ENCODE data around the gene SLC35A5. TPM values are rescaled to one million over a fixed set of nuclear protein-coding genes. Genes with fewer than 3 reads are reported as not detected.
"Not testable (repeated sequence)": the region's sequence is repeated elsewhere in the genome, so short reads cannot be mapped to it uniquely, and the experiment has no call there.

The SLC35A5 gene, protein sequence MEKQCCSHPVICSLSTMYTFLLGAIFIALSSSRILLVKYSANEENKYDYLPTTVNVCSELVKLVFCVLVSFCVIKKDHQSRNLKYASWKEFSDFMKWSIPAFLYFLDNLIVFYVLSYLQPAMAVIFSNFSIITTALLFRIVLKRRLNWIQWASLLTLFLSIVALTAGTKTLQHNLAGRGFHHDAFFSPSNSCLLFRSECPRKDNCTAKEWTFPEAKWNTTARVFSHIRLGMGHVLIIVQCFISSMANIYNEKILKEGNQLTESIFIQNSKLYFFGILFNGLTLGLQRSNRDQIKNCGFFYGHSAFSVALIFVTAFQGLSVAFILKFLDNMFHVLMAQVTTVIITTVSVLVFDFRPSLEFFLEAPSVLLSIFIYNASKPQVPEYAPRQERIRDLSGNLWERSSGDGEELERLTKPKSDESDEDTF
- total RNA-seq, result 10 to 100 TPM; 12.2 to 13.5 (median 12.3) TPM

DNA sequence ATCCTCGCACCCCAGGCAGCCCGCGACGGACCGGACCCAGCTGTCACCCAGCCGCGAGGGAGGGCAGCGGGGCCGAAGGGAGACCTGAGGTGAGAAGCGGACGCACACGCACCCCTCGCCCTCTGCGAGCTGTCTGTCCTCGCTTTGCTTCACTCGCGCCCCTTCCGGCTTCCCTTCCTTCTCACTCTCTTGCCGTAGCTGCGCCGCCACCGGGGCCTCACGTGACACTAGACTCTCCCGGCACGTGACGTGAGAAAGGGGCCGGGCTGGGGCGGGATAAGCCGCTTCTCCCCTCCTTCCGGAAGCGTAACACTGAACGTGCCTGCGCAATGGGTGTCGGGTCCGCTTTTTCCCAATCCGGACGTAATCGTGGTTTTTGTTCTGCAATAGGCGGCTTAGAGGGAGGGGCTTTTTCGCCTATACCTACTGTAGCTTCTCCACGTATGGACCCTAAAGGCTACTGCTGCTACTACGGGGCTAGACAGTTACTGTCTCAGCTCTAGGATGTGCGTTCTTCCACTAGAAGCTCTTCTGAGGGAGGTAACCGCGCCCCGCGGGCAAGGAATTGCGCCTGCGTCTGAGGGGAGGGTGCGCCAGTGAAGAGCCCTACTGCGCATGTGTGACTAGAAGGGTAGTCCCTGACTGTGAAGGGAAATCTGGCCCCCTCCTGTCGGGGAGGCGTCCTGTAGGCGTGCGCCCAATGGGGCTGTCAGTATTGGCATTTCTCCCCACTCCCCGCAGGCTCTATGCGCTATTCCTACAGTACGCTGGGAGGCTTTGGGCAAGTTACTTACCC, at the start of gene SLC35A5, which contains the start of gene ATG3:
Gene SLC35A5, plus strand, starts transcription at position 312 of the 796 bp plus-strand sequence. CDS start 1,359 bp downstream, outside the sequence.
Gene ATG3, minus strand, starts transcription at position 229 of the 796 bp plus-strand sequence. CDS start 434 bp downstream, outside the sequence.
- H3K4me1 Mint-ChIP-seq (ENCODE audit: low read depth), result peaks cover 49% of the 10 kb centered on the region
- no peaks in the 10 kb centered on the region for H3K27me3 Mint-ChIP-seq (ENCODE audit: low read depth)
- peak within 1 kb of the TSS; percentile 99 for H3K4me3 Mint-ChIP-seq
- ATAC-seq, result peak; percentile 84 to 86
- peak; percentile 98 for DNase-seq
- H3K36me3 Mint-ChIP-seq (ENCODE audit: insufficient read depth), result peaks cover 23% of the 10 kb centered on the region
- no peaks in the 10 kb centered on the region for H3K9me3 Mint-ChIP-seq

DNA sequence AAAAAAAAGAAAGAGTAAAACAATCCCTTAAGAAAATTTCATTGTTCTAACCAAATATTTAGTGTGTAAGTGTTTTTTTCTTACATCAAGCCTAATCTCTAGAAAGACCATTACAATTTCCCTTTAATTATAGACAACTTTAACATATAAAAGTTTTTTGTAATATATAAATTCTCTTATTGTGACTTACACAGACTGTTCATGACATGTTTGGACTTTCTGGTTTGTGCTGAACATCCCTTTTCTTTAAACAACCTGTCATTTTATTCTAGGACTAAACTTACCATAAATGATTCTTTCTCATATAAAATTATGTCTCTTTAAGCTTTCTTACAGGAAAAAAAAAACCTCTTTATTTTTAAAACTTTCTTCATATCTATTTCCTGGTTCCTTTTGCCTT, 49.5 kb upstream of the SLC35A5 start:
- no peaks in the 10 kb centered on the region for H3K27me3 Mint-ChIP-seq (ENCODE audit: low read depth)
- DNase-seq (no peak), ATAC-seq (no peak)
- H3K36me3 Mint-ChIP-seq (ENCODE audit: insufficient read depth), result peaks cover 1% of the 10 kb centered on the region
- H3K9me3 Mint-ChIP-seq, result peaks cover 4% of the 10 kb centered on the region
- H3K4me1 Mint-ChIP-seq (ENCODE audit: low read depth), result peaks cover 10% of the 10 kb centered on the region
- H3K4me3 Mint-ChIP-seq, result no peak overlapping the region

DNA sequence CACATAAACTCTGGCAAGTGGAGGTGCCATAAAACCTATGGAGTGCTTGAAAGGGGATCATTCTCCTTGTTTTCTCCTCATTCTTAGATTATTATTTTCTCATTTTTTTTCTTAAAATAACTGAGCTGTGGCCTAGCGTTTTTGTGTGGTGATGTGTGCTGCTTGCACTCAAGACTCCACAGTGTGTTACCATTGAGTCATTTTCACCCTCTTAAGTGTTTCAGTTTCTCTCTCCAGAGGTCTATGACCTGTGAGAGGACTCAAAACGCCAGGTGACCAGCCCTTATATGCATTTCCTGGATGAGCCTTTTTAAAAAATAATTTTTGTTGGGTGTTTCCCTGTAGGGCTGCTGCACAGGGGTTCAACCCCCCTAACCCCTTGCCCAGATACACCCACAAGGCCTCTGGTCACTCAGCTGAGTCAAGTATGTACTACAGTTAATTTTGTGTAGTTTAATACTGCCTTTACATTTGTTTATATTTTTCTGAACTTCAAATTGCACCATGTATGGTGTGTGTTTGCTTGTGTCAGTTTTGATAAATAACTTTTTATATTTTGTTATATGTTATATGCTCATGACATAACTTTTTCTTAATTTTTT, 47.2 kb upstream of the SLC35A5 start:
- peaks cover 4% of the 10 kb centered on the region for H3K9me3 Mint-ChIP-seq
- H3K4me1 Mint-ChIP-seq (ENCODE audit: low read depth), result peaks cover 22% of the 10 kb centered on the region
- H3K4me3 Mint-ChIP-seq, result no peak overlapping the region
- no peaks in the 10 kb centered on the region for H3K27me3 Mint-ChIP-seq (ENCODE audit: low read depth)
- ATAC-seq, result peak; percentile 82 to 88
- H3K36me3 Mint-ChIP-seq (ENCODE audit: insufficient read depth), result peaks cover 1% of the 10 kb centered on the region
- DNase-seq, result no peak

DNA sequence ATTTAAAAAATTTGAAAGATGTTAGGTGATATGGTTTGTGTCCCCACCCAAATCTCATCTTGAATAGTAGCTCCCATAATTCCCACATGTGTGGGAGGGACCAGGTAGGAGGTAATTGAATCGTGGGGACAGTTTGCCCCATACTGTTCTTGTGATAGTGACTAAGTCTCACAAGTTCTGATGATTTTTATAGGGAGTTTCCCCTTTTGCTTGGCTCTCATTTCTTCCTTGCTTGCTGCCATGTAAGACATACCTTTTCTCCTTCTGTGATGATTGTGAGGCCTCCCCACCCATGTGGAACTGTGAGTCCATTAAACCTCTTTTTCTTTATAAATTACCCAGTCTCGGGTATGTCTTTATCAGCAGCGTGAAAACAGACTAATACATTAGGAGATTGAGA, 42.9 kb upstream of the SLC35A5 start:
- not testable (repeated sequence) for H3K27me3 Mint-ChIP-seq (ENCODE audit: low read depth); H3K4me3 Mint-ChIP-seq; DNase-seq; H3K36me3 Mint-ChIP-seq (ENCODE audit: insufficient read depth); H3K9me3 Mint-ChIP-seq
- peaks cover 22% of the 10 kb centered on the region for H3K4me1 Mint-ChIP-seq (ENCODE audit: low read depth)
- peak; percentile 73 to 76 for ATAC-seq

DNA sequence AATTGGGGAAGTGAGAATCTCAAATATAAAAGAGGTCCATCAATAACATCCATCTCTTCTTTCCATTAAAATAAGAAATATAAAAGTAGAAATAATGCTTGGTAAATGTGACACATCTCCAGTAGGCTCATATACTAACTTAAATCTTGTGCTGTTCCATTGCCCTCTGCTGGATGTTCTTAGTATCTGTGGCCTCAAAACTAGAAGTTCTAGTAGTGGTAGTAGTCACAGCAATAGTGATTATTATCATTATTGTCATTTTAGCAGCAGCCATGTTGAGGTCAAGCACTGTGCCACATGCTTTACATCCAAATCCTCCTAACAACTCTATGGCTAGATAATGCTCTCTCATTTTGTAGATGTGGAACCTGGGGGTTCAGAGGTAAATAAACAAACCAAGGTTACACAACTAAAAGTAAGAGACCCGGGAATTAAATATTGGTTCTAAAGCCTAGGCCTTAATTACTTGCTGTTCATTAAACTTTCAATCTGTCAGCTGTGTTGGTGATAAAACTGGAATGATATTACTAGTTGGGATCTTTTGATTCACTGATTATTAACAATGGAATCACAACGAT, 42.3 kb upstream of the SLC35A5 start:
- H3K9me3 Mint-ChIP-seq, result no peaks in the 10 kb centered on the region
- no peak for DNase-seq
- no peaks in the 10 kb centered on the region for H3K27me3 Mint-ChIP-seq (ENCODE audit: low read depth)
- peaks cover 22% of the 10 kb centered on the region for H3K4me1 Mint-ChIP-seq (ENCODE audit: low read depth)
- peak; percentile 79 for ATAC-seq
- H3K36me3 Mint-ChIP-seq (ENCODE audit: insufficient read depth), result peaks cover 7% of the 10 kb centered on the region
- no peak overlapping the region for H3K4me3 Mint-ChIP-seq

DNA sequence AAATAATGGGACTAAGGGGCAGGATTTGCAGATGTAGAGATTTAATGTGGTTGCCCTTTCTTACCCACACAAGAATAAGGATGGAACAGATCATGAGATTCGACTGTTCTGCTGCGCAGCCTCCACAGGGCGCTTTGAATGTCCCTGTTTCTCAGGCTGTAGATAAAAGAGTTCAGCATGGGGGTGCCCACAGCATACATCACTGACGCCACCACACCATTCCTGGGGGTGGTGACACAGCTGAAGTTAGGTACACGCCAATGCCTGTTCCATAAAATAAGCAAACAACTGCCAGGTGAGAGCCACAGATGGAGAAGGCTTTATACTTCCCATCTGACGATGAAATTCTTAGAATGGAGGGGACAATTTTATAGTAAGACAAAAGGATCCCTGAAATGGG, 37.7 kb upstream of the SLC35A5 start:
- DNase-seq; ATAC-seq; H3K9me3 Mint-ChIP-seq; H3K27me3 Mint-ChIP-seq (ENCODE audit: low read depth); H3K4me3 Mint-ChIP-seq: not testable (repeated sequence)
- Mint-ChIP-seq H3K4me1 (ENCODE audit: low read depth) (peaks cover 10% of the 10 kb centered on the region), H3K36me3 (ENCODE audit: insufficient read depth) (peaks cover 11% of the 10 kb centered on the region)

DNA sequence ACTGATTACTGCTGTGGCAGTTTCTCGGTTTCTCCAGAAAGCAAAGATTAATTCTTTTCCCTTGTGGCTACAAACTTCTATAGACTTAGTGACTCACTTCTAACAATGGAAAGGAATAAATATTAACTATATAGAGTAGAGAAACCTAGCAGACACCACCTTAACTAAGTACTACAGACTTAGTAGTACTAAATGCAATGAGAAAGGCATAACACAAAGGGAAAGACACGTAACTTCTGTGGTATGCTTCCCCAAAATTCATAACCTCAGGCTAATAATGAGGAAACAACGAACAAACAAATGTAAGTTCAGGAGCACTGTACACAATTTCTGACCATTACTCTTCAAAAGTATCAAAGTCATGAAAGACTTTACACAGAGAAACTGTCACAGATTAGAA, 31.3 kb upstream of the SLC35A5 start:
- Mint-ChIP-seq H3K36me3 (ENCODE audit: insufficient read depth) (peaks cover 27% of the 10 kb centered on the region), H3K9me3 (no peaks in the 10 kb centered on the region), H3K4me3 (no peak overlapping the region), H3K27me3 (ENCODE audit: low read depth) (no peaks in the 10 kb centered on the region), H3K4me1 (ENCODE audit: low read depth) (peaks cover 2% of the 10 kb centered on the region)
- DNase-seq, result no peak
- no peak for ATAC-seq

DNA sequence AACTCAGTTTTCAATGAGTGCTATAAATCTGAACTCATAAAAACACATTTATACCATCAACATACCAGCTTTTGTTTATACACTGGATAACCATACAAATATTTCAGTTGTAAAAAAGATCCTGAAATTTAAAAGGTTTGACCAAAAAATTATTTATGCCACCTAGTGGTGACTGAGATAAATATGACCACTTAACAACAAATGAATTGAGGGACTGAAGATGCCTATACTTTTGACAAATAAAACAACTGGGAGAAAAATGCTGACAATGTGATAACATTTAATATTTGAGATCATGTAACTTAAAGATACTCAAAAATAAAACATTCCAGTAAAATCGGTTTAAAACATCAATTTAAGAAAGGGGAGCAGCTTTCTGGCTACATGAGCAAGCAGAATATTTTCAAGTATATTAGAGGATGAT, 30.5 kb upstream of the SLC35A5 start:
- ATAC-seq (no peak), DNase-seq (no peak)
- Mint-ChIP-seq H3K9me3 (no peaks in the 10 kb centered on the region), H3K4me1 (ENCODE audit: low read depth) (peaks cover 4% of the 10 kb centered on the region), H3K27me3 (ENCODE audit: low read depth) (no peaks in the 10 kb centered on the region), H3K36me3 (ENCODE audit: insufficient read depth) (peaks cover 31% of the 10 kb centered on the region), H3K4me3 (no peak overlapping the region)

DNA sequence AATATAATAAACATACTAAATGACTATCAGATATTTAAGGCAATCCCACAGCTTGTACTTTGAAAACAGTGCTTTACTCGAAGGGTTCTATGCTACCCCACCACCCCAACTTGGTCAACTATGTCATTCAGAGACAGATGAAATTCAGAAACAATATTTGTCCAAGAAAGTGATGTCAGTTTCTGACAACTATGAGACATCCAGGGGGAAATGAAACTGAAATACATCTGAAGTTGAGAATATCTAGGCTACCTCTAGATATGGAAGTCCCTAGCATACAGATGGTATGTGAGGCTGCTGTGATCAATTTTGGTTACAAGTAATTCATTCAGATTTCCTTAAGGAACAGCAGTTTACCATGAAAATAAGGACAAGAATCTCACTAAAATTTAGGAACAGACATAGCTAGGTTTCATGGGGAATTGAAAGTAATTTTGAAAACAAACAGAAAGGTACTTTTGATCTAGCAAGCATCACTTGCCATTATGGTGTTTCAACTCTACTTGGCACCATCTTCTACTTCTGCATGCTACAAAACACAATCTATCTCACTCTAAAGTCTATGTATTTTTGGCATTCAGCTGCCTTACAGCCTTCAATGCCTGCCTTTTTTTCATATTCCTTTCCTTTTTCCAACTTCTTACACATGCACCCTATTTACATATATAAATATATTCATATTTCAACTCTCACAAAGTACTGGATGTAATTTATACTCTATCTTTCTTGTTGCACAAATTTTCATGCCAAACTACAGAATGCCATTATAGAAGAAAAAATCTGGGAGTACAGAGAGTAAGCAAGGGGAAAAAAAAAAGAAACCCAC, 21.8 kb upstream of the SLC35A5 start:
- no peaks in the 10 kb centered on the region for H3K27me3 Mint-ChIP-seq (ENCODE audit: low read depth)
- peaks cover 41% of the 10 kb centered on the region for H3K36me3 Mint-ChIP-seq (ENCODE audit: insufficient read depth)
- ATAC-seq, result peak; percentile 77 to 85
- no peaks in the 10 kb centered on the region for H3K9me3 Mint-ChIP-seq
- H3K4me3 Mint-ChIP-seq, result no peak overlapping the region
- DNase-seq, result no peak
- peaks cover 24% of the 10 kb centered on the region for H3K4me1 Mint-ChIP-seq (ENCODE audit: low read depth)

DNA sequence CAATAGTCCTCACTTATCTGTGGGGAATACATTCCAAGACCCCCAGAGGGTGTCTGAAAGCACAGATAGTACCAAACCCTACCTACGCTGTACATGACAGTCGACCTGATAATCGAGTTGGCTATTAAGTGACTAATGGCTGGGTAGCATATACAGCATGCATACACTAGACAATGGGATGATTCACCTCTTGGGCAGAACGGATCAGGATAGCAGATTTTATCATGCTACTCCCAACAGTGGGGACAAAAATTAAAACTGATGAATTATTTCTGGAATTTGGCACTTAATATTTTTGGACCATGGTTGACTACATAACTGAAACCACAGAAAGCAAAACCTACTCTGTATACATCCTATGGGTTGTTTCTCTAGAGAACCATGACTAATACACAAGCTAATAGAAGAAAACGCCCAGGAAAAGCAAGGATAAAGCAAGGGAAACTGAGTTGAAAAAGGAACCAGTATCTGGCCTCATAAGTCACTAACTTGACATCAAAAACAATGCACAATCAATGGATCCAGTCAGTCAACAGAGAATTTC, 15.6 kb upstream of the SLC35A5 start:
- no peak for ATAC-seq
- no peak overlapping the region for H3K4me3 Mint-ChIP-seq
- H3K27me3 Mint-ChIP-seq (ENCODE audit: low read depth), result no peaks in the 10 kb centered on the region
- H3K9me3 Mint-ChIP-seq, result no peaks in the 10 kb centered on the region
- peaks cover 26% of the 10 kb centered on the region for H3K36me3 Mint-ChIP-seq (ENCODE audit: insufficient read depth)
- DNase-seq, result no peak
- H3K4me1 Mint-ChIP-seq (ENCODE audit: low read depth), result peaks cover 7% of the 10 kb centered on the region

DNA sequence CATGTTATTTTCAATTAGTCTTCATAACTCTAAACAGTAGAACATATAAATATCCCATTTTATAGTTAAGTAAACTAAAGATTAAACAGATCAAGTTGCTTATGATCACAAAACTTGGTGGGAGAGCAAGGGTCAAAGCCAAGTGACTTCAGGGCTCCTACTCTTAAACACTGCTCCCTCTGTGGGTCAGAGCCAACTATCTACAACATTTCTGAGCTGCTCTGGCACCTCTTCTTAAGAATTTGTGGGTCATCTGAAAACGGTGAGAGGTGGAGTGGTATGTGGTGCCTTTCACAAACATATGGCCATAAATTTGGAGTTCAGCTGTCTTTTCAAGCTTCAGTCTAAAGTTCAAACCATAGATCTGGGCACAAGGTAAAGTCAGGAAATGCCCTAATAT, 11.0 kb upstream of the SLC35A5 start:
- Mint-ChIP-seq H3K27me3 (ENCODE audit: low read depth) (no peaks in the 10 kb centered on the region), H3K9me3 (no peaks in the 10 kb centered on the region), H3K4me3 (no peak overlapping the region), H3K36me3 (ENCODE audit: insufficient read depth) (peaks cover 35% of the 10 kb centered on the region), H3K4me1 (ENCODE audit: low read depth) (peaks cover 25% of the 10 kb centered on the region)
- no peak for DNase-seq
- ATAC-seq, result no peak

DNA sequence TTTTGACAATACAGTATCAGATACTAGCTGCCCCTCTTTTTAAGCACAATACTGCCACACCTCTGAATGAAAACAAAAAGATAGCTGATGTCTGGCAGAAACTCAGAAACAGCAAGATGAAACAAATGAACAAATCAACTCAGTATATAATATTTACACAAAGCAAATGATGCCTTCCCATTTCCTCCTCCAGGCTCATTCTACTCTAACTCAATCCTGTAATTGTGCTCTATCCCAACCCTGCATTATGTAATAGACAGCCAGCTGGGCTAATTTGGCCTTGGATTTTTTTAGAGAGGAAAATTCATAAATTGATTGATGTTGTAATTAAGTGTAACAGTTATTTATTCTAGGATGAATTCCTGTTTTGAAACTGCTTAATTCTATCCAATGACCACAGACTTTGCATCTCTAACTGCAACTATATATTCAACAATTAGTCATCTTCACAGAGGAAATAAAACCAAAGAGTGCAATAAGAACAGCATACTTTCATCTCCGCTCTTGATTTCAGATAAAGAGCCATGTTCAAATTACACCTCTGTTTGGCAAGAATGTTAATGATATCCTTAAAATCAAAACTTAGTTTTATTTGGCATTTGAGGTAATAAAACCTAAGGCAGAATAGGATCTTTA, 6.2 kb upstream of the SLC35A5 start:
- H3K36me3 Mint-ChIP-seq (ENCODE audit: insufficient read depth), result peaks cover 31% of the 10 kb centered on the region

DNA sequence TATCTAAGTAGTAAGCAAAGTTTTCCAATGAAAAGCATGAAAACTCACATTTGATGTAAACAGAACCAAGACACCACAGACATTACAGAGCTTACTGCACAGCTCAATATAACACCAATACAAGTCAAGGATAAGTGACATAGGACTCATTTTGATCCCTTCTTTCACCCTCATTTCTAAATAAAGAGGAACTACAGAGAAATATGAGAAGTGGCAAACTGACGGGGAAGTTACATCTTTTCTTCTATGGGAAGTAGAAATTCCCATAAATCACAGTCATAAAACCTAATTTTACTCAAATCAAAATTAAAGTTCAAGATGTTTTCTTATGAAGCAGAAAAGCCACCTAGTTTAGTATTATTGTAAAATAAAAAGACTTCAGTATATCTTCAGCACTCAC, 3.9 kb upstream of the SLC35A5 start:
- Mint-ChIP-seq H3K9me3 (no peaks in the 10 kb centered on the region), H3K36me3 (ENCODE audit: insufficient read depth) (peaks cover 26% of the 10 kb centered on the region)

More for the DNA sequence above, 6.2 kb upstream of the SLC35A5 start:
- DNase-seq (no peak), ATAC-seq (peak; percentile 62)
- Mint-ChIP-seq H3K4me3 (peak overlapping the region; percentile 40), H3K27me3 (ENCODE audit: low read depth) (no peaks in the 10 kb centered on the region), H3K9me3 (no peaks in the 10 kb centered on the region), H3K4me1 (ENCODE audit: low read depth) (peaks cover 55% of the 10 kb centered on the region)

More for the DNA sequence above, 3.9 kb upstream of the SLC35A5 start:
- Mint-ChIP-seq H3K4me3 (no peak overlapping the region), H3K27me3 (ENCODE audit: low read depth) (no peaks in the 10 kb centered on the region), H3K4me1 (ENCODE audit: low read depth) (peaks cover 54% of the 10 kb centered on the region)
- DNase-seq, result no peak
- ATAC-seq, result no peak
